Naive thymus-derived CD8-positive, alpha-beta T cell (primary cell): Measurements from ENCODE around the gene VDR. TPM values are rescaled to one million over a fixed set of nuclear protein-coding genes. Genes with fewer than 3 reads are reported as not detected.
"Not testable (repeated sequence)": the region's sequence is repeated elsewhere in the genome, so short reads cannot be mapped to it uniquely, and the experiment has no call there.

ENCODE experiments used
- ATAC-seq, 2 donors: fragments of 150-1000 bp; cut with Tn5 transposase in 1 of 2; sonication (Bioruptor Pico), chemical (Tn5 transposase) in 1 of 2; 1 replicate in 1 of 2; 2 replicates in 1 of 2; pipeline ENCODE4 v1.10.0; 2021; ENCODE audit warnings: mild to moderate bottlenecking in 2 of 2, moderate library complexity in 2 of 2
- POLR2A ChIA-PET: fragments of 350-600 bp; sonication (Branson Sonifier 250); formaldehyde crosslinking; loops from one replicate; lab custom pipeline; 2021; ENCODE audit warnings: antibody characterized with exemption; lab: Charles Lee
- DNase-seq, 10 donors: peaks; one replicate each; pipeline versions ENCODE4 v3.0.0 to v3.0.0-alpha.2; 2020 to 2022
- H3K27ac Mint-ChIP-seq, 10 donors: one replicate each; pipeline ENCODE4 v1.8.0; 2020 to 2022; ENCODE audit warnings: mild to moderate bottlenecking in 10 of 10, mixed read lengths in 10 of 10, moderate library complexity in 4 of 10, inconsistent platforms in 1 of 10
- H3K27me3 Mint-ChIP-seq, 5 donors: one replicate each; pipeline ENCODE4 v1.8.0; 2021 to 2022; ENCODE audit warnings: mixed read lengths in 5 of 5
- H3K36me3 Mint-ChIP-seq, 3 donors: one replicate each; pipeline ENCODE4 v1.8.0; 2020 to 2022; ENCODE audit warnings: mixed read lengths in 3 of 3, mild to moderate bottlenecking in 2 of 3, inconsistent platforms in 1 of 3
- H3K4me1 Mint-ChIP-seq, 4 donors: one replicate each; pipeline ENCODE4 v1.8.0; 2021 to 2022; ENCODE audit warnings: mixed read lengths in 4 of 4
- H3K4me3 Mint-ChIP-seq, 10 donors: one replicate each; pipeline ENCODE4 v1.8.0; 2020 to 2022; ENCODE audit warnings: mild to moderate bottlenecking in 10 of 10, mixed read lengths in 10 of 10, moderate library complexity in 6 of 10, inconsistent platforms in 1 of 10
- H3K9me3 Mint-ChIP-seq, 9 donors: one replicate each; pipeline ENCODE4 v1.8.0; 2020 to 2022; ENCODE audit warnings: mixed read lengths in 9 of 9, mild to moderate bottlenecking in 3 of 9, inconsistent platforms in 1 of 9, moderate library complexity in 1 of 9
- polyA plus RNA-seq, 3 donors: library from polyadenylated mRNA; unstranded; fragments of 300-500 nt; fragmentation: Illumina TruSeq; gene quantifications; one replicate each; pipeline ENCODE4 v1.2.3, GENCODE V29; 2021
- total RNA-seq, 8 experiments: library from RNA in 2 of 8; stranded (reverse) in 2 of 8; gene quantifications; one replicate each; pipeline ENCODE4 v1.2.3 and lab custom pipeline; 2021 to 2026

Gene VDR
- total and polyA plus RNA-seq, 5 experiments from 2014 or later = 0.49 to 0.73 TPM; not detected in 3

DNA sequence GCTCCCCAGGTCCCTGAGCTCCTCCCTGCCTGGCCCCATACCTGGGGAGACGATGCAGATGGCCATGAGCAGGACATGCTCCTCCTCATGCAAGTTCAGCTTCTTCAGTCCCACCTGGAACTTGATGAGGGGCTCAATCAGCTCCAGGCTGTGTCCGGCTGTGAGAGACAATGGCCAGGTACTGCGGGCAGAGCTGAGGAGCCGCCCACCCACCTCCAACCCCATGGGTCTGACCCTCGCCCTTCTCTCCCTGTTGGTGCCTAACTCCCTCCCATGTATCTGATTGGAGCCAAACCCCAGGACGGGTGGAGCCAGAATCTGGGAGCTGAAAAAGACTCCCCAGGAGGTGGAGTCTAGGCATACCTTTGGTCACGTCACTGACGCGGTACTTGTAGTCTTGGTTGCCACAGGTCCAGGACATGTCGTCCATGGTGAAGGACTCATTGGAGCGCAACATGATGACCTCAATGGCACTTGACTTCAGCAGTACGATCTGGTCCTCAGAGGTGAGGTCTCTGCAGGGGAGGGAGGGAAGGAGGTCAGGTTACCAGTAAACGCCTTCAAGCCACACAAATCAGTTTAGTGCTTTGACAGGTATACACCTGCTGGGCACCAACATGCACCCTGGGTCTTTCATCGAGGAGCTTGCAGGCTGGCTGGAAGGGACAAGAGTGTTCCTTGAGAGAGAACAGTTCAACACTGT lies 58.3 kb downstream of the VDR start:
- Mint-ChIP-seq H3K9me3 (no peaks in the 10 kb centered on the region), H3K27ac (no peak overlapping the region), H3K27me3 (peaks cover 0 to 4% (median 0%) of the 10 kb centered on the region in 5 donors), H3K4me3 (no peak overlapping the region), H3K4me1 (no peaks in the 10 kb centered on the region), H3K36me3 (no peaks in the 10 kb centered on the region)
- DNase-seq (no peak), ATAC-seq (no peak)
- POLR2A ChIA-PET = no interaction called here

DNA sequence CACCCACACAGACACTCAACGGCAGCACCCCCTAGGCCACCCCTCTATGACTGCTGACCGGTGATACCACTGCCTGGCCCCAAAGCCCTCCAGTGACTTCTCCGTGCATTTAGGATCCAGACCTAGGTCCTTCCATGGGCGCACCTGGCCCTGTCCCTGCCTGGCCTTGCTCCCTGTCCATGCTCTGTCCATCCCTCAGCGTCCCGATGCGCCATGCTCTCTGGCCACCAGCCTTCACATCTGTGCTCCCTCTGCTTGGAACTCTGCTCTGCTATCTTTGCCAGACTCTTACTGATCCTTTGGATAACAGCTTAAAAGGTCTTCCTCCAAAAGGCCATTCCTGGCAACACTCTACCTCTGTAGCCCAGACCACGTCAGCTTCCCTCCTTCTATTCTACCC lies 59.7 kb downstream of the VDR start:
- no peaks in the 10 kb centered on the region for H3K4me1 Mint-ChIP-seq
- H3K36me3 Mint-ChIP-seq = no peaks in the 10 kb centered on the region
- DNase-seq (no peak), ATAC-seq (no peak)
- no peak overlapping the region for H3K4me3 Mint-ChIP-seq
- H3K9me3 Mint-ChIP-seq = no peaks in the 10 kb centered on the region
- H3K27ac Mint-ChIP-seq = peak overlapping the region in 3 of 10 donors; percentile 4 to 17 (median 8)
- peaks cover 0 to 4% (median 0%) of the 10 kb centered on the region in 5 donors for H3K27me3 Mint-ChIP-seq
- POLR2A ChIA-PET = interaction anchor here (0.9 kb wide), 1 partner anchor 312 kb away, joined by 4 read pairs; the partner anchor contains the start of gene ASB8

DNA sequence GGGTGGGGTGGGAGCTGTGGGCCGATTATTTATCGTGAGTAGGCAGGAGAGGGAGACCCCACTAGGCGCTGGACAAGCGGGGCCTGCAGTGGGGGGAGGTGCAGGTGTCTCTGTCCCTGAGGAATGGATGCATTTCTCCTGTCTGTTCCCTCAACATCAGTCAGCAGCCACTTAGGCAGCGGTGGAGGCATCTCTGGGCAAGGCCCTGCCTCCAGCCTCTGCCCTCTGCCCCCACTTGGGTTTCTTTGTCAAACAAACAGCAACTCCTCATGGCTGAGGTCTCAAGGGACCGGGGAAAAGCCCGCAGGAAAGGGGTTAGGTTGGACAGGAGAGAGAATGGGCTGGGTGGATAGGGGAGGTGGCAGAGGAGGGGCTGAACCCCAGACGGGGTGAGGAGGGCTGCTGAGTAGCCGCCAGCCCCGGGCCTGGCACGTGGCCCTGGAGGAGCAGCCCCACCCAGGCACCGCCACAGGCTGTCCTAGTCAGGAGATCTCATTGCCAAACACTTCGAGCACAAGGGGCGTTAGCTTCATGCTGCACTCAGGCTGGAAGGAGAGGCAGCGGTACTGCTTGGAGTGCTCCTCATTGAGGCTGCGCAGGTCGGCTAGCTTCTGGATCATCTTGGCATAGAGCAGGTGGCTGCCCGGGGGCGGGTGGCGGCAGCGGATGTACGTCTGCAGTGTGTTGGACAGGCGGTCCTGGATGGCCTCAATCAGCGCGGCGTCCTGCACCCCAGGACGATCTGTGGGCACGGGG lies 60.4 kb downstream of the VDR start:
- Mint-ChIP-seq H3K4me3 (no peak overlapping the region), H3K27ac (no peak overlapping the region), H3K36me3 (no peaks in the 10 kb centered on the region), H3K9me3 (no peaks in the 10 kb centered on the region), H3K27me3 (peaks cover 0 to 4% (median 0%) of the 10 kb centered on the region in 5 donors), H3K4me1 (no peaks in the 10 kb centered on the region)
- ATAC-seq = no peak
- no peak for DNase-seq
- POLR2A ChIA-PET = no interaction called here

DNA sequence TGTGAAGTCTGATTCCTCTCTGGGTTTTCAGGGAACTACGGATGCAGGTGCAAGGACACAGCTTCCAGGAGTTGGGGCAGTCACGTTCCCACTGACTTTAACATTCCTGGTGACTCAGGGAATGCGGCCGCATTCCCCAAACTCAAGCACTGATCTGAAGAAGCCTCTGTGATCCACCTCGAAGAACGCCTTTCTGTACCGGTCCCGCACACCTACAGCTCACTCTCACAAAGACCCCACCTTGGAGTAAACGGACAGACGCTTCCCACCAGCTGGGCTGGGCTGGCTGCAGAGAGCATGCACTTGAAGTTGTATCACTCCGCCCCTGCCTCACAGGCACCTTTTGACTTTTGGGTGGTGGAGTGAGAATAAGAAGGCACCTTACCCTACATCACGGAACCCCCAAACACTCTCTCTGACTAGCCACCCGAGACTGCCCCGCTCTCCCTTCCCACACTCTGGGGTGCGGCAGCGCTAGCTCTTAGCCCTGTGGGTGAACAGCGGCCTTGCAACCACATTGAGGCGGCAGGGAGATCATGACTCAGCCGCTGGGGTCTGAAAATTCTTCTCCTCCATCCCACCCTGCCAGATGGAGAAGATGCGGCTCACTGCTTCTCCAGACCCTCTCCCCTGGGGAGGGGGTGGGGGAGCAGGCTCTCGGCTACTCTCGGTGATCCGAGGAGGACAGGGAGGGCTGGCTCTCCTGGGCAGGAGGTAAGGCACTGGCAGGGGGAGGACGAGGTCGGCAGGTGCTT lies 61.4 kb downstream of the VDR start:
- no peak overlapping the region for H3K27ac Mint-ChIP-seq
- H3K4me1 Mint-ChIP-seq = peaks cover 0 to 3% (median 2%) of the 10 kb centered on the region in 4 donors
- POLR2A ChIA-PET = interaction anchor here (0.7 to 1.1 kb wide), 2 partner anchors 39 to 1782 kb away, joined by 3 to 4 read pairs; no protein-coding TSS in a partner anchor

DNA sequence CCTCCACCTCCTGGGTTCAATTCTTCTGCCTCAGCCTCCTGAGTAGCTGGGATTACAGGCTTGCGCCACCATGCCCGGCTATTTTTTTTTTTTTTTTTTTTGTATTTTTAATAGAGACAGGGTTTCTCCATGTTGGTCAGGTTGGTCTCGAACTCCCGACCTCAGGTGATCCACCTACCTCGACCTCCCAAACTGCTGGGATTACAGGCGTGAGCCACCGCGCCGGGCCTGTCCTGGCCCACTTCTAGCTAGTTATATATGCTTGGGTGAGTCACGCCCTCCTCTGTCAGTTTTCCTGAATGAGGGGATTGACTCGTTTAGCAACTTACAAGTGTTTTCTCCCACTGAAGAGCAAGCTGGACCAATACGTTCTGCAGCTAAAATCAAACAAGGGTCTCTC lies 62.3 kb downstream of the VDR start:
- POLR2A ChIA-PET = interaction anchor here (0.6 to 1.1 kb wide), 5 partner anchors 14 to 1781 kb away, joined by 3 to 4 read pairs (median 4); no protein-coding TSS in a partner anchor
- ATAC-seq = not testable (repeated sequence)

More for the DNA sequence above, 61.4 kb downstream of the VDR start:
- H3K36me3 Mint-ChIP-seq = no peaks in the 10 kb centered on the region
- no peaks in the 10 kb centered on the region for H3K9me3 Mint-ChIP-seq
- H3K4me3 Mint-ChIP-seq = no peak overlapping the region
- ATAC-seq (no peak), DNase-seq (peak in 1 of 10 donors; percentile 52)
- H3K27me3 Mint-ChIP-seq = peaks cover 0 to 4% (median 0%) of the 10 kb centered on the region in 5 donors

DNA sequence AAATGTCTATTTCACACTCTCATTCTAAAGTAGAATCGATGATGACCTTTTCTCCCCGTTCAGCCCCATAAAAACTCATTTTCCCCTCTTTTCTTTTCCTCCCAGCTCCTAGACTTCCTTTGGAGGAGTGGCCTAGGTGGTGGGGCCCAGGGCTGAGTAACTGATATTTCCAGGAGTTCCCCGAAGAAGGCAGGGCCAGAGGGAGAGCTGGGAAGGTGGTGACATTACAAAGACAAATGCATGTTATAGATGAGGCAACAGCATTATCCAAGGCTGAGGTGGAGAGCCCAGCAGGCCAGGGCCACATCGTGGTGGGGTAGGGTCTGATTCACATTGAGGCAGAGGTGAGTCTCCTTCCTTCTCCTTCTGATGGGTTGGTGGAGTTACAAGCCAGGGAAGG lies 62.9 kb downstream of the VDR start:
- ATAC-seq (no peak), DNase-seq (no peak)
- peaks cover 0 to 4% (median 0%) of the 10 kb centered on the region in 5 donors for H3K27me3 Mint-ChIP-seq
- H3K36me3 Mint-ChIP-seq = no peaks in the 10 kb centered on the region
- H3K4me3 Mint-ChIP-seq = no peak overlapping the region
- H3K9me3 Mint-ChIP-seq = no peaks in the 10 kb centered on the region
- peaks cover 10 to 17% (median 14%) of the 10 kb centered on the region in 4 donors for H3K4me1 Mint-ChIP-seq
- H3K27ac Mint-ChIP-seq = no peak overlapping the region
- POLR2A ChIA-PET = interaction anchor here (0.6 to 1.1 kb wide), 3 partner anchors 13 to 40 kb away, joined by 3 to 4 read pairs (median 4); no protein-coding TSS in a partner anchor

More for the DNA sequence above, 62.3 kb downstream of the VDR start:
- not testable (repeated sequence) for H3K4me3 Mint-ChIP-seq, H3K36me3 Mint-ChIP-seq, H3K9me3 Mint-ChIP-seq, H3K27ac Mint-ChIP-seq, H3K27me3 Mint-ChIP-seq
- peaks cover 6 to 11% (median 8%) of the 10 kb centered on the region in 4 donors for H3K4me1 Mint-ChIP-seq
- peak in 1 of 10 donors; percentile 56 for DNase-seq

DNA sequence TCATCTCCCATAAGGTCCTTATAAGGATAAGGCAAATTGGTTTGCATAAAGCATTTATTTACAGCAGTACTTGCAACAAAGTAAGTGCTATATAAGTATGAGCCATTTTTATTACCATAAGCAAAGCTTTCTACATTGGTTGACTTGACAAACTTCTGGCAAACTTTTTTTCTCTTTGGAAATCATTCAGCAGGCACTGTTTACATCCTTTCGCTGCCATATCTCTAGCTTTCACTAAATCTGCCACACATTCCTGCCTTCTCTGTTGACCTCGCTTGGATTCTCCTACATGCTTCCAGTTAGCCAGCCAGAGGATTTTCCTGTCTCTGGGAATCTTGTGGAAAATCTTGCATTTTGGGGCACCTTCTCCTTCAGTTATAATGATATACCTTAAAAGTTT lies 63.3 kb downstream of the VDR start:
- Mint-ChIP-seq H3K9me3 (no peaks in the 10 kb centered on the region), H3K4me3 (no peak overlapping the region), H3K27ac (peak overlapping the region in 1 of 10 donors; percentile 60), H3K4me1 (peaks cover 12 to 21% (median 18%) of the 10 kb centered on the region in 4 donors), H3K36me3 (no peaks in the 10 kb centered on the region), H3K27me3 (peaks cover 0 to 2% (median 0%) of the 10 kb centered on the region in 5 donors)
- POLR2A ChIA-PET = interaction anchor here (1.1 kb wide), 1 partner anchor 40 kb away, joined by 3 read pairs; no protein-coding TSS in a partner anchor
- DNase-seq (no peak), ATAC-seq (no peak)

DNA sequence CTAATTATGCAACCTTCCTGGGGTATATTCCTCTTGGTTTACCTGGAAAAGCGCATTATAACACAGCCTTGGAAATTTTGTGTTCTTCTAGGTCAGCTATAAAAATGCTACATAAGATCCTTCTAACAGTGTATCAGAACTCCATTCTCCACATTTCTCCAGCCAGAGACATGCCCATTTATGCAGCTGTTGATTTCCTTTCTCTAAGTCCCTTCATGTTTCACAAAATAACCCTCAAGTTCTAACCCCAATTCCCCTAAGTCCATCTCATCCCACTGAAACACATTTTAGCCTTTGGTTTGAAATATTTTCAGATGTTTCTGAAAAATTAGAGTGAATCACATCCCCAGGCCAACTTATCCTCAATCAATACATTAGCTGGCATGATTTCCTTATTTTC lies 64.2 kb downstream of the VDR start:
- POLR2A ChIA-PET = interaction anchor here (0.9 to 3.8 kb wide), 2 partner anchors 27 to 99 kb away, joined by 3 to 18 read pairs; no protein-coding TSS in a partner anchor
- Mint-ChIP-seq H3K4me1 (peaks cover 18 to 31% (median 27%) of the 10 kb centered on the region in 4 donors), H3K36me3 (no peaks in the 10 kb centered on the region), H3K27ac (no peak overlapping the region), H3K4me3 (no peak overlapping the region), H3K9me3 (no peaks in the 10 kb centered on the region), H3K27me3 (peaks cover 0 to 2% (median 0%) of the 10 kb centered on the region in 5 donors)
- DNase-seq = no peak
- no peak for ATAC-seq

DNA sequence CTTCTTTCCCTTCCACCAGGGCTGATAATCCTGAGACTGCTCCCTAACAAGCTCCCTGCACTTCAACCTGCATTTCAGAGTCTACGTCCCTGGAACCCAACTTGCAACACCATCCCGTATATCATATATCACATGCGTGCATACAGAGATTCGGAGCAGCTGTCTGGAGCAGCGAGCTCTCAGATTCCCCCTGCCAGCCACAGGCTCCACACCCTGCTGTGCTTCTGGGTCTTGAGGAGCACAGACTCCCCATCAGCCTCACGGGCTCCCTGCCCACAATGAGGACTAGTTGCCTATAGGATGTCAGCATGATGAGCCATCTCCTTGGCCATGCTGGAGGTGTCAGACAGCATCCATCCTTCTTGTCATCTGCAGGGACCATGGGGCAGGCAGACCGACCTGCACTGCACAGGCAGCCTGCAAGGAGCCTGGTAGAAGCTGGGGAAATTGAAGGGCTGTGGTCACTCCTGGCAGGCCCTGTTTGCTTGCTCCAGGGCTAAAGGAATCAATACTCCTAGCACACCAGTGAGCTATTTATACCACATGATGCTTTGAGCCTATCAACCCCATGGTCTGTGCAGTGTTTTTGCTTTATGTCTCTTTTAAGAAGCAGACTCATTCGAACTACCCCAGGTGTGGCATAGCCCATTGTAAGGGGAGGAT lies 65.4 kb downstream of the VDR start:
- H3K9me3 Mint-ChIP-seq = no peaks in the 10 kb centered on the region
- peaks cover 0 to 1% (median 0%) of the 10 kb centered on the region in 5 donors for H3K27me3 Mint-ChIP-seq
- no peak for ATAC-seq
- POLR2A ChIA-PET = interaction anchor here (0.6 to 3.8 kb wide), 14 partner anchors 17 to 186 kb away, joined by 3 to 21 read pairs (median 5); partner anchors contain the start of genes HDAC7 and SLC48A1
- H3K27ac Mint-ChIP-seq = peak overlapping the region in 1 of 10 donors; percentile 61
- no peaks in the 10 kb centered on the region for H3K36me3 Mint-ChIP-seq
- DNase-seq = peak in 1 of 10 donors; percentile 46
- H3K4me3 Mint-ChIP-seq = no peak overlapping the region
- peaks cover 21 to 42% (median 39%) of the 10 kb centered on the region in 4 donors for H3K4me1 Mint-ChIP-seq

DNA sequence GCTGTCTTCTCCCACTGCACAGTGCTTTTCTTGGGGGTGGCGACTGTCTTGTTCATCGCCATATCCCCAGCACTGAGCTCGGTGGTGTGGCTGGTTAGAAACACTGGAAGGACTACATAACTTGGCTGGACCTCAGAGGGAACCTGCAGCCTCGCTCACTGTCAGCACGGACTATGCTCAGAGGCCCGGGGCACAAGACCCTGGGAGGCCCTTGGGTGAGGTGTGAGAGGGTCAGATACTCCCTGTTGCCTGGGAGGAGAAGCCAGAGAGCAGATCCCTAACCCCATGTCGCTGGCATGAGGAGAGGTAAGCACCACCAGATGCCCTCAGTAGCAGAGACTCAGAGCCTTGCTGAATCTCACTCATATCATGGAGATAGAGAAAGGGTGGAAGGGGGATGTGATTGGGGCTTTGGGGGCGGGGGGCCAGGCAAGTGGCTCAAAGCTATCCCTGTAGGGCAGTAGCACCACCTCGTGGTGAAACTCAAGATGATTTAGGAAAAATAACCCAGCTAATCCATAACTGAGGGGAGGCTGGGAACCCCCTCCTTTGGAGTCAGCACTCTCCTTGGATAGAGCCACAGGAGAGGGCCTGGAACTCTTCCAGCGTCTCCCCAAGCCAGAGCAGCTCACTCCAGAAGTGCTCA lies 66.4 kb downstream of the VDR start:
- POLR2A ChIA-PET = interaction anchor here (0.8 to 3.8 kb wide), 19 partner anchors 12 to 123 kb away, joined by 3 to 21 read pairs (median 5); partner anchors contain the start of genes HDAC7 and SLC48A1
- Mint-ChIP-seq H3K27ac (peak overlapping the region in 4 of 10 donors; percentile 39 to 65 (median 45)), H3K27me3 (peaks cover 0 to 1% (median 0%) of the 10 kb centered on the region in 5 donors), H3K36me3 (no peaks in the 10 kb centered on the region), H3K4me3 (no peak overlapping the region), H3K9me3 (no peaks in the 10 kb centered on the region), H3K4me1 (peaks cover 29 to 51% (median 49%) of the 10 kb centered on the region in 4 donors)
- ATAC-seq = peak; percentile 26 to 42
- DNase-seq = peak in 7 of 10 donors; percentile 19 to 71 (median 45)
